Measurements from ENCODE around the gene CCDC69.
"Not testable (repeated sequence)": the region's sequence is repeated elsewhere in the genome, so short reads cannot be mapped to it uniquely, and the experiment has no call there.

Gene CCDC69, protein sequence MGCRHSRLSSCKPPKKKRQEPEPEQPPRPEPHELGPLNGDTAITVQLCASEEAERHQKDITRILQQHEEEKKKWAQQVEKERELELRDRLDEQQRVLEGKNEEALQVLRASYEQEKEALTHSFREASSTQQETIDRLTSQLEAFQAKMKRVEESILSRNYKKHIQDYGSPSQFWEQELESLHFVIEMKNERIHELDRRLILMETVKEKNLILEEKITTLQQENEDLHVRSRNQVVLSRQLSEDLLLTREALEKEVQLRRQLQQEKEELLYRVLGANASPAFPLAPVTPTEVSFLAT

DNA sequence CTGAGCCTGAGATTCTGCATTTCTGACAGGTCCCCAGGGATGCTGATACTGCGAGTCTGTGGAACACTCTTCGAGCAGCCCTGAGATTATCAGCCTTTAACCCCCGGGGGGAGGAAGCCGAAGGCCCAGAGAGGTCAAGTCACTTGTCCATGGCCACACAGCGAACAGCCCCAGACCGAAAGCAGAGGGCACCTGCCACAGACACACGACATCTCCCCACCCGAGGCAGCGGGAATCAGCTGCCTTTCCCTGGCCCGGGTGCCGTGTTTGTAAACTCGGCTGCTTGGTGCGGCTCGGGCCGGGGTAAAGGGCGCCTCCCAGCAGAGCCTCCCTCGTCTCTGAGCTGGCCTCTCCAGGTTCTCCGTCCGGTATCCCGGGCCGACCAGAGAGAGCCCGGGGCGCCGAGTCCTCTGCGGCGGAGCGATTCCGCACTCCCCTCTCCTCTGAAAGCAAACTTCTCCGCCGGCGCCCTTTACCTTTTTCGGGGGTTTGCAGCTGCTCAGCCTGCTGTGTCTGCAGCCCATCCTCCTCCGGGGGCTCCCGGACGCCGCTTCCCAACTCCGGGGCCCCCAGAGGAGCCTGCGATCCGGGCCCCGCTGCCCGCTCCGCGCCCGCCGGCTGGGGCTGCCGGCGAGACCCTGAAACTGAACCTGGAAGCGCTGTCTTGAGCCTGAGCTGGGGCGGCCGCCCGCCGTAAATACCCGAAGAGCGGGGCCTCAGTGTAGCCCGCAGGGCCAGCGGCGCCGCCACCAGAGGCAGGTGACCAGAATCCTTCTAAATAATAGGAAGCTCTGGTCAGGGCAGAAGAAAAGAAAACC is at the start of gene CCDC69:
CCDC69 (minus strand) TSS at position 646 of the 818 bp plus-strand sequence; CDS start at position 524, 122 bp downstream.
- DNase-seq (ENCODE audit: low spot score): peak; percentile 80

GRCh38 chr5:151271336-151271735 is 47.4 kb upstream of the CCDC69 start:
- DNase-seq (ENCODE audit: low spot score): no peak

GRCh38 chr5:151270599-151270998 is 46.7 kb upstream of the CCDC69 start:
- DNase-seq (ENCODE audit: low spot score): no peak

GRCh38 chr5:151267491-151268260 is 43.8 kb upstream of the CCDC69 start:
- DNase-seq (ENCODE audit: low spot score): no peak

DNA sequence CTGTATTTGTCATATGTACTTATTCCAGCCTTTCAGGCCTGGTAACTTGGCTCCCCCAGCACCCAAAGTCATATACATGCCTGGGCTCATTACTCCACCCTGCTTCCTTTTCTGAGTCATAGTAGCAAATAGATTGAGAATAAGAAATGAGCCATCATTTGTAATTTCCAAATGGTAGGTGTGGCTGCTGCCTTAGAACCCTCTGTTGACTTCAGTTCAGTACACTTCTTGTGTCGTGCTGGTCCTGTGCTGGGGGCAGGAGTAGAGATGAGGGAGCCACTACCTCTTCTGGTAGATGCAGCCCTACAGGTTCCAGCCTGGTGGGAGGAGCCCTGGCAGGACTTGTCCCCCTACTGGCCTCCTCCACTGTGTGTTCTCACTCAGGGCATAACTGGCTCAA is 40.2 kb upstream of the CCDC69 start:
- DNase-seq (ENCODE audit: low spot score): peak; percentile 43

DNA sequence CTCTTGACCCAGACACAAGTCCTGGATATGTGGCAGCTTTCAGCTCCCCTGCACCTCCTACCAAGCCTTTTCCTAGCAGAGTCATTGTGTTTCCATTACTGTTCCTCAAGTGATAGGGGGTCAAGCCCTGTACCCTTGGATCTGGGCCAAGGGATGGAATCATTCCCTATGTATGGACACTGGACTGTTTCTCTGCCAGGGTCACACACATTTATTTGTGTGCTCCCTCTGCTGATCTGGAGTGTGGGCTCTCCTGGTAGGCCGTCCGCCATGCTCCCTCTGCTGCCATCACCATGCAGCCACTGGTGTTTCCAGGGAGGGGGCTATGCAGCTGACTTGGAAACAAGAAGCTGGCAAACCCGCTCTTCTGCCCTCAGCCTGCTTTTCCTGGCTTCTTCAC is 38.6 kb upstream of the CCDC69 start:
- no peak for DNase-seq (ENCODE audit: low spot score)

GRCh38 chr5:151259931-151260330 is 36.0 kb upstream of the CCDC69 start:
- no peak for DNase-seq (ENCODE audit: low spot score)

- DNase-seq (ENCODE audit: low spot score): no peak
Measured at GRCh38 chr5:151258816-151259215, 34.9 kb upstream of the CCDC69 start.

DNA sequence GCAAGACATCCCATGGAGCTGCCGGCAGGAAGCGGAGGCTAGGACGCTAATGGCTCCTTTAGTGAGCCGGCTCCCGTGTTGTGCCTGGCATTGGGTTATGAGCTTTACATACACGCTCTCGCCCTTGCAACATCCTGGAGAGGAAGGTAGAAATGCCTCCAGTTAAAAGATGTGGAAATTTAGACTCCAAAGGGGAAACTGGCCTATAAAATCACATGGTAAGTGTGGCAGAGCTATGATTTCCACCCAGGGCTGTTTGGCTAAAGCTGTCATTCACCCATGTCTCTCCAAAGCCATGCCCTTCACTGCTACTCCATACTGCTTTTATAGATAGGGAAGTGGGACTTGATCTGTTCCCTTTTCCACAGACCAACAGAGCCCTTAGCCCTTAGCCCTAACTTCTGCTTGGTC is 34.3 kb upstream of the CCDC69 start:
- DNase-seq (ENCODE audit: low spot score): no peak

DNA sequence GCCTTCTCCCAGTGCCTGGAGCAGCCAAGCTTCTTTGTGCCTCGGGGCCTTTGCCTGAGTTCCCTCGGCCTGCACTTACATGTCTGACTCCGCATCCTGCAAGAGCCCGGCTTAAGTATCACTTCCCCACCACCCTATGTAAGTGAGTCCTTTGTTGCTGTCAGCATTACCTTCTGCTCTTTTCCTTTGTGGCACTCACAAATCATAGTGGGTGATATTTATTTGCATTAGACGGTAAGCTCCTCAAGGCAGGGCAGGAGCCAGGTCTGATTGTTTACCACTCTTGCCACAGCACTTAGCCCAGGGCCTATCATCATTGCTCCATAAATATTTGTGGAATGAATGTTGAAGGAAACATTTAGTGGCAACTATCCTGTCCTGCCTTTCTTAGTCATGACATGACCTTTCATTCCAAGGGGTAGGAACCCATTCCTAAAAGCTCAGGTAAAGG is 33.9 kb upstream of the CCDC69 start:
- no peak for DNase-seq (ENCODE audit: low spot score)

DNA sequence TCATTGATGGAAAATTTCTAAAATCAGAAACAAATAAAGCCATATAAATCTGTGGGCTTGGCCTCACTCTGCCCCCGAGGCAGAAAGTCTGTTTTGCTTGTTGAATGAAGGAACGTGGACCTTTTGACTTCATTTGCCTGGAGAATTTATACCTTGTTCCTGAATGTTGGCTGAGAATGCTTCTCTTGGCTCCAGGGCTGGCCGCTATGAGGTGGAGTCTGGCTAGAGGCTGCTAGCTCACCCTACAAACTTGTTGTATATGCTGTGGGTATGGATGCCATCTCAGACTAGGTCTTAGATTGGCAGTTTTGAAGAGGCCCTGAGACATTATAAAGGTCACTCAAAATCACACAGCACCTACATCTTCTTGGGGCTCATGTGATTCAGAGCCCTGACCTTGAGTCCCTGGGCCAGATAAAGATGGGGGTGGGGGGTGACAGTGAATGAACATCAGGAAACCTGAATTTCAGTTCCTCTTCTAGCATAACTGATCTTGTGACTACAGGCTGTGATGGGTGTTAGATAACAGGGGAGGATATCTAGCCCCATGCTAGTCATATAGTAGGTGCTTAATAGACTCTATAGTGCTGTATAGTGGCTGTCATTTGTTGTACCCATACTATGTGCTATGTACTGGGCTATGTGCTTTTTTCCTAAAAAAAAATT is 31.9 kb upstream of the CCDC69 start:
- DNase-seq (ENCODE audit: low spot score): no peak

GRCh38 chr5:151254990-151255389 is 31.1 kb upstream of the CCDC69 start:
- DNase-seq (ENCODE audit: low spot score): not testable (repeated sequence)

GRCh38 chr5:151254556-151254955 is 30.7 kb upstream of the CCDC69 start:
- DNase-seq (ENCODE audit: low spot score): no peak

DNA sequence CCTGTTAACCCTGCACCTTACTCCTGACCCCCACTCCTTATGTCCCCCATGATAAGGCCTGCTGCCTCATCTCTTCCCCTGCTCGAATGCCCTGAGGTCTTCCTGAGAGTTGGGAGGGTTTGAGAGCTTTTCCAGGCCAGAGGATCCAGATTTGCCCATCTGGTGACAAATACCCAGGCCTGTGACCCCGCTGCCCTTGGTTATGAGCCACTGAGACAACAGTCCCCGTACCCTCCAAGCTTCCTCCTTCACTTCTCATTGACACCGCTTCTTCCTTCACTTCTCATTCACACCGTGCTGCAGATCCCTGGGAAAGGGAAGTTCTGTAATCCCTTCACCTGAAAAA is 29.7 kb upstream of the CCDC69 start:
- DNase-seq (ENCODE audit: low spot score): no peak

- peak; percentile 99 for DNase-seq (ENCODE audit: low spot score)
Measured at GRCh38 chr5:151252762-151253604, 29.1 kb upstream of the CCDC69 start, which contains the start of gene GM2A. Gene GM2A, plus strand, starts transcription at chr5:151253185. Its CDS starts 32 bp downstream, at chr5:151253217.

DNA sequence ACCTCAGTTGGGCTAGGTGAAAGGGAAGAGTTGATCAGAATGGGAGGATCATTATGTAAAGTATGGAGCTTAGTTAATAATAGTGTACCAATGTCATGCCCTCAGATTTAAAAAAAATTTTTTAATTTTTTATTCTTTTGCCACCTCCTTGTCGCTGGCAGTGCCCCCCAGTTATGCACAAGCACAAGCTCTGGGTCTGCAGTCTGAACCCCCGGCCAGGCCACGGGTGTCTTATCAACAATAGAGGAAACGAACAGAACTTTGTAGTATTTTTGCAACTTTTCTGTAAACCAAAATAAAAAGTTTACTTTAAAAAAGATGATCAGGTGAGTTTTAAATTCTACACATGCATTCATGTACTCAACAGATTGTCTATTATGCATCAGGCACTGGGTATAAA is 27.7 kb upstream of the CCDC69 start:
- no peak for DNase-seq (ENCODE audit: low spot score)

- DNase-seq (ENCODE audit: low spot score): no peak
Measured at GRCh38 chr5:151251001-151251551, 27.2 kb upstream of the CCDC69 start.

DNA sequence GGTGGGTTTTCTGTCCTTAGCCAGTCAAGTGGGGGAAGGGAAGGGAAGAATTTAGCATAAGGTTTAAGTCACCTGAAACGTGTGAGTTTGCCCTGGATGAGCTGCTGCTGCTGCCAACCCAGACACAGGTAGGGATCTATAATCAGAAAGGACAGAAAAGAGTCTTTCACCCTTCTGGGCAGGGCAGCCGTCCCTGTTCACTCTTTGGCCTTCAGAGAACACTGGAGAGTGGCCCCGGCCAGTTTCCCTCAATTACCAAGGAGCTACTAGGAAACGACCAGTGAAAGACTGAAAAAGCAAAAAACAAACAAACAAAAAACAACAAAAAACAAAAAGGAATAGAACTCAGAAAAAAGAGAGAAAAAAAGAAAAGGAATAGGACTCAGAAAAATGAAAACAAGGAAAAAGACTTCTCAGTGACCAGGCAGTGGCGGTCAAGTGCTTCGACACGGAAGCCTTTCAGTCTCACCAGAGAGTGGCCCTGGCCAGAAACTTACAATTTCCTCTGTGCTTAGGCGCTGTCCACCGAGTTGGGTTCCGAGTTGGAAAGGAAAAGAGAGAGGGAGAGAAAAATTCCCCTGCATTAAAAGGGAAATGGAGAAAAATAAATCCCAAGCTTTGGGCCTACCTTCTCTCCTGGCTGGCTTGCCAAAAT is 26.6 kb upstream of the CCDC69 start:
- no peak for DNase-seq (ENCODE audit: low spot score)

- no peak for DNase-seq (ENCODE audit: low spot score)
Measured at GRCh38 chr5:151249281-151249680, 25.4 kb upstream of the CCDC69 start.

GRCh38 chr5:151248651-151249050 is 24.8 kb upstream of the CCDC69 start:
- no peak for DNase-seq (ENCODE audit: low spot score)
